Right atrium auricular region (tissue), 2 donors: ENCODE results near the gene SCP2. TPM values are rescaled to one million over a fixed set of nuclear protein-coding genes. Genes with fewer than 3 reads are reported as not detected.

Experiments
- DNase-seq: peaks from one replicate; pipeline ENCODE4 v3.0.0-alpha.2; 2019; ENCODE audit warnings: low spot score
- H3K27ac ChIP-seq, 2 donors: fragments of 200-600 bp; sonication (generic); 1 replicate in 1 of 2; 2 replicates in 1 of 2; pipeline ENCODE4 v1.5.1; 2016 to 2019
- H3K27me3 ChIP-seq, 2 donors: fragments of 200-600 bp; sonication (generic); one replicate each; pipeline versions ENCODE4 v1.5.1 to v1.6.0; 2017 to 2019
- H3K36me3 ChIP-seq: fragments of 200-600 bp; sonication (generic); one replicate; pipeline ENCODE4 v1.5.1; 2016
- H3K4me1 ChIP-seq, 2 donors: fragments of 200-600 bp; sonication (generic); one replicate each; pipeline versions ENCODE4 v1.5.1 to v1.6.0; 2017 to 2019
- H3K4me3 ChIP-seq, 2 donors: fragments of 200-600 bp; sonication (generic); 1 replicate in 1 of 2; 2 replicates in 1 of 2; pipeline ENCODE4 v1.5.1; 2017 to 2019; ENCODE audit warnings: mild to moderate bottlenecking in 1 of 2, moderate library complexity in 1 of 2
- H3K9me3 ChIP-seq, 2 donors: fragments of 200-600 bp; sonication (generic); one replicate each; pipeline ENCODE4 v1.5.1; 2019
- total RNA-seq, 2 donors: library from RNA; depleted of rRNA; stranded (reverse); fragments of >200 nt; gene quantifications; one replicate each; pipeline ENCODE4 v1.1.0, GENCODE V29; 2016
- TF ChIP-seq, protein P1 (sequence below), 2 donors: fragments of 200-600 bp; sonication (generic); IDR thresholded peaks; one replicate each; pipeline ENCODE4 v1.5.1; 2019; ENCODE audit warnings: antibody characterized with exemption in 2 of 2

The SCP2 gene
- total RNA-seq, 2 donors from 2014 or later, result 67.1 to 163 TPM

DNA sequence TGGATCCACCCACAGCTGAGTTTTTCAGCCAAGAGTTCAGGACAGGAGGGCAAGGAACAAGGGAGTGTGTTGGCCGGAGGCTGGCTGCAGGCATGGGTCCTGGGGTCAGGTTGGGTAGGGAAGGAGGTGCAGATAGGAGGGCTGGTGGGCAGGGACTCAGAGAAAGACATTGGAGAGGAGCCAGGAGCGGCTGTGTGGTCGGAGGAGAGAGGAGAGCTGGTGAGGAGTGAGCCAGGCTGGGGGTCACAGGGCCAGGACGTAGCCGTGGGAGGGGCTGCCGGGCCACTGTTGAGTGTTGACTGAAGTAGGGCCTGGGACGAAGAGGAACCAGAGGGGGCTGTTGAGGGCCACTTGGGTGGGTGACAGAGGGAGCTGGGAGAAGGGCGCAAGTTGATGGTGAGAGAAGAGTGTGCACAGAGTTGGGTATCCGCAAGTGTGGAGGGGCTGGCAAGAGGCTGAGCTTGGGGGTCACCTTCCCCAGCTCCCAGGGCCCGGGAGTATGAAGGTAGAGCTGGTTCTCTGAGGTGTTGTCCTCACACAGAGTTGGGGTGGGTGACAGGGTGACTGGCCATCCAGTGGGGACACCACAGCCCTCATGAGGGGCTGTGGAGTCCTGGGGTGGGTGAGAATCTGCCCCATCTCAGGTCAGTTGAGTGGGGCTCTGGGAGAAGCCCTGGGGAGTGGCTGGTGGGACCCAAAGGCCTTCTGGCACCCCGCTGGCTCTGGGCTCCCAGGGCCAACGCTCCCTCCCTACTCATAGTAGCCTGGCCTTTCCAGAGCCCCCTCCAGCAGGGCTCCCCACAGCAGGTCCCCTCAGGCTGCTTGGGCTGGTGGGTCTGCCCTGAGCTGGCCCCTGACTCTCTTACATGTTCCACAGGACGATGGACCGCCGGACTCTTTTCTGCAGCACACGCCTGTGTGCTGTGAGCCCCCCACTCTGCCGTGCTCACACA, 156.8 kb downstream of the SCP2 start:
- Histone ChIP-seq H3K9me3 (no peaks in the 10 kb centered on the region), H3K27ac (no peak overlapping the region), H3K4me3 (no peak overlapping the region), H3K27me3 (no peaks in the 10 kb centered on the region), H3K4me1 (no peaks in the 10 kb centered on the region), H3K36me3 (peaks cover 21% of the 10 kb centered on the region)
- DNase-seq, result no peak
- TF ChIP-seq, protein P1, sequence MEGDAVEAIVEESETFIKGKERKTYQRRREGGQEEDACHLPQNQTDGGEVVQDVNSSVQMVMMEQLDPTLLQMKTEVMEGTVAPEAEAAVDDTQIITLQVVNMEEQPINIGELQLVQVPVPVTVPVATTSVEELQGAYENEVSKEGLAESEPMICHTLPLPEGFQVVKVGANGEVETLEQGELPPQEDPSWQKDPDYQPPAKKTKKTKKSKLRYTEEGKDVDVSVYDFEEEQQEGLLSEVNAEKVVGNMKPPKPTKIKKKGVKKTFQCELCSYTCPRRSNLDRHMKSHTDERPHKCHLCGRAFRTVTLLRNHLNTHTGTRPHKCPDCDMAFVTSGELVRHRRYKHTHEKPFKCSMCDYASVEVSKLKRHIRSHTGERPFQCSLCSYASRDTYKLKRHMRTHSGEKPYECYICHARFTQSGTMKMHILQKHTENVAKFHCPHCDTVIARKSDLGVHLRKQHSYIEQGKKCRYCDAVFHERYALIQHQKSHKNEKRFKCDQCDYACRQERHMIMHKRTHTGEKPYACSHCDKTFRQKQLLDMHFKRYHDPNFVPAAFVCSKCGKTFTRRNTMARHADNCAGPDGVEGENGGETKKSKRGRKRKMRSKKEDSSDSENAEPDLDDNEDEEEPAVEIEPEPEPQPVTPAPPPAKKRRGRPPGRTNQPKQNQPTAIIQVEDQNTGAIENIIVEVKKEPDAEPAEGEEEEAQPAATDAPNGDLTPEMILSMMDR (IDR thresholded peaks at IDR 0.05), result no peak

GRCh38 chr1:53084589-53084971, 157.5 kb downstream of the SCP2 start:
- TF ChIP-seq, protein P1 (IDR thresholded peaks at IDR 0.05), result no peak
- Histone ChIP-seq H3K36me3 (peaks cover 21% of the 10 kb centered on the region), H3K27ac (no peak overlapping the region), H3K4me3 (no peak overlapping the region), H3K27me3 (no peaks in the 10 kb centered on the region), H3K9me3 (no peaks in the 10 kb centered on the region), H3K4me1 (peaks cover 0 to under 1% of the 10 kb centered on the region in 2 donors)
- DNase-seq, result no peak

DNA sequence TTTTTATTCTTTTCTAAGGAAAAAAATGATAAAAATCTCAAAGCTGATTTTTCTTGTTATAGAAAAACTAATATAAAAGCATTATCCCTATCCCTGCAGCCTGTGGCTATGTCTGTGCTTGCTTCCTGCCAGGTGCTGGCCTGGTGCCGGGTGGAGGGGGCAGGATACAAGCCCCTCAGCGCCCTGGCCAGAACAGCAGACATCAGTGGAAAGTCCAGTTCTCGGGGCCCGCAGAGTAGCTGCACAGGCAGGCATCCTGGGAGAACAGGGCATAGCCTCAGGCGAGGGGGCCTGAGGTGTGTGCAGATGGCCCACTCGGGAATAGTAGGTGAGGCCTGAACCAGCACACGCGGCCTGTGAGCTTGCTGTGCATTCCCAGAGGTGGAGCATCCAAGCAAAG, 158.3 kb downstream of the SCP2 start:
- peaks cover 0 to 8% of the 10 kb centered on the region in 2 donors for H3K4me1 ChIP-seq
- H3K27me3 ChIP-seq, result no peaks in the 10 kb centered on the region
- no peak for DNase-seq

GRCh38 chr1:53086491-53087070, 159.5 kb downstream of the SCP2 start:
- TF ChIP-seq, protein P1 (IDR thresholded peaks at IDR 0.05), result no peak

More for the DNA sequence above, 158.3 kb downstream of the SCP2 start:
- TF ChIP-seq, protein P1 (IDR thresholded peaks at IDR 0.05), result no peak
- no peaks in the 10 kb centered on the region for H3K9me3 ChIP-seq
- H3K27ac ChIP-seq, result no peak overlapping the region
- no peak overlapping the region for H3K4me3 ChIP-seq
- peaks cover 21% of the 10 kb centered on the region for H3K36me3 ChIP-seq

GRCh38 chr1:53087332-53088285, 160.5 kb downstream of the SCP2 start:
- Histone ChIP-seq H3K27ac (no peak overlapping the region), H3K4me3 (no peak overlapping the region), H3K4me1 (peaks cover 0 to 27% of the 10 kb centered on the region in 2 donors), H3K9me3 (no peaks in the 10 kb centered on the region), H3K36me3 (no peaks in the 10 kb centered on the region), H3K27me3 (no peaks in the 10 kb centered on the region)
- no peak for DNase-seq
- TF ChIP-seq, protein P1 (IDR thresholded peaks at IDR 0.05), result no peak

More at GRCh38 chr1:53086491-53087070, 159.5 kb downstream of the SCP2 start:
- H3K27ac ChIP-seq, result no peak overlapping the region
- peaks cover 9% of the 10 kb centered on the region for H3K36me3 ChIP-seq
- peaks cover 0 to 19% of the 10 kb centered on the region in 2 donors for H3K4me1 ChIP-seq
- H3K9me3 ChIP-seq, result no peaks in the 10 kb centered on the region
- DNase-seq, result no peak
- H3K4me3 ChIP-seq, result no peak overlapping the region
- H3K27me3 ChIP-seq, result no peaks in the 10 kb centered on the region
